NCI-H2029 treated with DMSO at 0.1 percent for 48 hours (cell line): Measurements from ENCODE around the gene PRSS21.

Source experiments
- DNase-seq: peaks from one replicate; lab custom pipeline; 2025; lab: John Stamatoyannopoulos, UW

Gene PRSS21

GRCh38 chr16:2825906-2826305 is 8.9 kb downstream of the PRSS21 start:
- DNase-seq = no peak

GRCh38 chr16:2826591-2827373 is 9.7 kb downstream of the PRSS21 start:
- DNase-seq = no peak

GRCh38 chr16:2827374-2827791 is 10.3 kb downstream of the PRSS21 start:
- no peak for DNase-seq

- no peak for DNase-seq
Measured at GRCh38 chr16:2827831-2828520, 10.9 kb downstream of the PRSS21 start.

GRCh38 chr16:2828521-2828840 is 11.4 kb downstream of the PRSS21 start:
- DNase-seq = no peak

GRCh38 chr16:2828876-2829430 is 11.9 kb downstream of the PRSS21 start:
- no peak for DNase-seq

GRCh38 chr16:2829501-2830354 is 12.7 kb downstream of the PRSS21 start, which contains the start of gene ZG16B:
Gene ZG16B, plus strand, starts transcription at chr16:2830303. Its CDS starts 139 bp downstream, at chr16:2830442.
- DNase-seq = no peak

GRCh38 chr16:2830355-2830695 is 13.3 kb downstream of the PRSS21 start:
- DNase-seq = no peak

- DNase-seq = no peak
Measured at GRCh38 chr16:2831203-2831602, 14.2 kb downstream of the PRSS21 start.

GRCh38 chr16:2833776-2834175 is 16.7 kb downstream of the PRSS21 start:
- no peak for DNase-seq

- no peak for DNase-seq
Measured at GRCh38 chr16:2834968-2835367, 17.9 kb downstream of the PRSS21 start.

GRCh38 chr16:2835638-2836493 is 18.8 kb downstream of the PRSS21 start:
- DNase-seq = no peak

- no peak for DNase-seq
Measured at GRCh38 chr16:2836646-2837508, 19.8 kb downstream of the PRSS21 start.

GRCh38 chr16:2838928-2839327 is 21.9 kb downstream of the PRSS21 start:
- no peak for DNase-seq

GRCh38 chr16:2839650-2840450 is 22.8 kb downstream of the PRSS21 start:
- no peak for DNase-seq

GRCh38 chr16:2840914-2841313 is 23.9 kb downstream of the PRSS21 start:
- DNase-seq = no peak

- DNase-seq = no peak
Measured at GRCh38 chr16:2841606-2842339, 24.7 kb downstream of the PRSS21 start.

- no peak for DNase-seq
Measured at GRCh38 chr16:2842340-2843000, 25.4 kb downstream of the PRSS21 start.
